OCI-LY1 (cell line): ENCODE measurements around the gene TRPV6.

Source experiments
- H2AFZ ChIP-seq: fragments of 200-600 bp; sonication (generic), shearing (Covaris generic); 2 replicates; pipeline ENCODE4 v1.6.0; 2014; ENCODE audit warnings: antibody characterized with exemption, mild to moderate bottlenecking, low read length
- H3F3A ChIP-seq: fragments of 200-600 bp; sonication (generic), shearing (Covaris generic); 2 replicates; pipeline ENCODE4 v1.6.0; 2014; ENCODE audit warnings: mild to moderate bottlenecking, antibody characterized with exemption, low read length, moderate library complexity; ENCODE audit not compliant: insufficient read depth
- H3K27ac ChIP-seq: fragments of 200-600 bp; sonication (generic); 2 replicates; pipeline ENCODE4 v1.5.1; 2014; ENCODE audit warnings: low read length, mixed run types, mild to moderate bottlenecking, low read depth; ENCODE audit not compliant: poor library complexity, severe bottlenecking
- H3K27me3 ChIP-seq: fragments of 200-600 bp; sonication (generic); 2 replicates; pipeline ENCODE4 v1.6.0; 2014; ENCODE audit warnings: antibody characterized with exemption, mild to moderate bottlenecking, low read length, moderate library complexity; ENCODE audit not compliant: insufficient read depth
- H3K36me3 ChIP-seq: fragments of 200-600 bp; sonication (generic); 2 replicates; pipeline ENCODE4 v1.6.1; 2014; ENCODE audit warnings: mild to moderate bottlenecking, antibody characterized with exemption, low read length, moderate library complexity, mixed read lengths; ENCODE audit not compliant: insufficient read depth
- H3K4me1 ChIP-seq: fragments of 200-600 bp; sonication (generic); 2 replicates; pipeline ENCODE4 v1.5.1; 2014; ENCODE audit warnings: mild to moderate bottlenecking, low read length, moderate library complexity; ENCODE audit not compliant: insufficient read depth, severe bottlenecking
- H3K4me2 ChIP-seq: fragments of 200-600 bp; sonication (generic), shearing (Covaris generic); 2 replicates; pipeline ENCODE4 v1.6.1; 2014; ENCODE audit warnings: low read length
- H3K4me3 ChIP-seq: fragments of 200-600 bp; sonication (generic); 2 replicates; pipeline ENCODE4 v1.5.1; 2014; ENCODE audit warnings: low read length, low read depth, mild to moderate bottlenecking, mixed read lengths; ENCODE audit not compliant: poor library complexity, severe bottlenecking
- H3K79me2 ChIP-seq: fragments of 200-600 bp; shearing (Covaris generic); 2 replicates; pipeline ENCODE4 v1.6.1; 2016; ENCODE audit warnings: mixed run types, low read length, mixed read lengths; ENCODE audit not compliant: insufficient read depth
- H3K9ac ChIP-seq: fragments of 200-600 bp; sonication (generic), shearing (Covaris generic); 2 replicates; pipeline ENCODE4 v1.6.1; 2014; ENCODE audit warnings: mild to moderate bottlenecking, low read length, mixed read lengths
- H3K9me2 ChIP-seq: fragments of 200-600 bp; sonication (generic), shearing (Covaris generic); 2 replicates; pipeline ENCODE4 v1.6.1; 2014; ENCODE audit warnings: low read depth, mild to moderate bottlenecking, low read length, mixed read lengths
- H3K9me3 ChIP-seq: fragments of 200-600 bp; shearing (Covaris generic); 2 replicates; pipeline ENCODE4 v1.6.1; 2014; ENCODE audit warnings: low read length, mixed read lengths
- H4K20me1 ChIP-seq: fragments of 200-600 bp; sonication (generic), shearing (Covaris generic); 2 replicates; pipeline ENCODE4 v1.6.0; 2016; ENCODE audit warnings: mild to moderate bottlenecking, low read length; ENCODE audit not compliant: insufficient read depth
- EZH2 ChIP-seq: fragments of 200-600 bp; sonication (generic), shearing (Covaris generic); IDR thresholded peaks from 2 replicates; pipeline ENCODE4 v1.8.0; 2017; ENCODE audit warnings: borderline replicate concordance, mixed run types, mild to moderate bottlenecking, antibody characterized with exemption, low read length, moderate library complexity, mixed read lengths
- TF ChIP-seq, protein P1 (sequence below): fragments of 200-600 bp; sonication (generic), shearing (Covaris generic); IDR thresholded peaks from 2 replicates; pipeline ENCODE4 v1.5.1; 2017; ENCODE audit warnings: mild to moderate bottlenecking, antibody characterized with exemption, low read length, moderate library complexity, mixed read lengths

The TRPV6 gene

DNA sequence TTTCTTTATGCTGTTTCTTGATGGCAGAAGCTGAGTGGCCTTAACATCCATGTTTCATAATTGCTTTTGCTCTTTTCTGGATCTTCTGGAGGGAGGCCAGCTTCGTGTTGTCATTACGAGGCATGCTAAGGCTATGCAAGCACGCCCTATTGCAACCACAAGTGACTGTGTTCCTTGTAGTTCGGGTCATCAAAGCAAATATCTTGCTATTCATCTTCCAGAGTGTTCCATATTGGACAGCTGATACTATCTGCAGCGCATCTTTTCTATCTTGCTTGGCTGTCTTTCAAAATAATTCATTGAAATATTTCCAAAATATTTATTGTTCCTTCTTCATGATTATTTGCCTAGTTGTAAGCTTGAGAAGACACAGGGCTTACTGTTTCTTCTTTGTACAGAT lies 25.7 kb downstream of the TRPV6 start:
- Histone ChIP-seq H3K9me3 (no peaks in the 10 kb centered on the region), H3K4me1 (peaks cover 3% of the 10 kb centered on the region), H2AFZ (no peak overlapping the region), H3K9ac (no peak overlapping the region), H3K27ac (no peak overlapping the region), H3K9me2 (no peaks in the 10 kb centered on the region), H3K4me3 (no peak overlapping the region), H3K4me2 (no peak overlapping the region), H3F3A (no peaks in the 10 kb centered on the region), H4K20me1 (no peaks in the 10 kb centered on the region), H3K79me2 (no peaks in the 10 kb centered on the region), H3K27me3 (peaks cover 5% of the 10 kb centered on the region; the same call in 1 of the 2 replicates), H3K36me3 (no peaks in the 10 kb centered on the region)
- TF ChIP-seq, protein P1, sequence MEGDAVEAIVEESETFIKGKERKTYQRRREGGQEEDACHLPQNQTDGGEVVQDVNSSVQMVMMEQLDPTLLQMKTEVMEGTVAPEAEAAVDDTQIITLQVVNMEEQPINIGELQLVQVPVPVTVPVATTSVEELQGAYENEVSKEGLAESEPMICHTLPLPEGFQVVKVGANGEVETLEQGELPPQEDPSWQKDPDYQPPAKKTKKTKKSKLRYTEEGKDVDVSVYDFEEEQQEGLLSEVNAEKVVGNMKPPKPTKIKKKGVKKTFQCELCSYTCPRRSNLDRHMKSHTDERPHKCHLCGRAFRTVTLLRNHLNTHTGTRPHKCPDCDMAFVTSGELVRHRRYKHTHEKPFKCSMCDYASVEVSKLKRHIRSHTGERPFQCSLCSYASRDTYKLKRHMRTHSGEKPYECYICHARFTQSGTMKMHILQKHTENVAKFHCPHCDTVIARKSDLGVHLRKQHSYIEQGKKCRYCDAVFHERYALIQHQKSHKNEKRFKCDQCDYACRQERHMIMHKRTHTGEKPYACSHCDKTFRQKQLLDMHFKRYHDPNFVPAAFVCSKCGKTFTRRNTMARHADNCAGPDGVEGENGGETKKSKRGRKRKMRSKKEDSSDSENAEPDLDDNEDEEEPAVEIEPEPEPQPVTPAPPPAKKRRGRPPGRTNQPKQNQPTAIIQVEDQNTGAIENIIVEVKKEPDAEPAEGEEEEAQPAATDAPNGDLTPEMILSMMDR, result no peak

DNA sequence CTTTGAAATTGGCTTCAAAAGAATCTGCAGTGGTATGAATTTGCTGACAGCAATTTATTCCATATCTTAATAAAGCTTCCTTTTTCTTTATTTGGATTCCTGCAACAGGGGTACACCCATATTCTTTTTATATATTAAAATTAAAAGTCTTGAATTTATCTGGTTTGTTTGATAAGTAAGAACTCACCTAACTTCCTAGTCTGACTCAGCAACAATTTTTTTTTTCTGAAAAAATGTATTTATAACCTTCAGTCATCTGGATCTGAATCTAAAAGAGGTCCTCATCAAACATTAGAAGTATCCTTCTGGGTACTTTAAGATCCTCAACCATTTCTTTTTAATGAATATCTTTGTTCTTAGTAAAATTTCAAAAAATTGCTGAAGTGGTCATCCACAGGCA lies 26.1 kb downstream of the TRPV6 start:
- Histone ChIP-seq H3K36me3 (no peaks in the 10 kb centered on the region), H4K20me1 (no peaks in the 10 kb centered on the region), H3K4me3 (no peak overlapping the region), H3K4me2 (no peak overlapping the region), H3K9me2 (no peaks in the 10 kb centered on the region), H3K27me3 (peaks cover 5% of the 10 kb centered on the region; the same call in 1 of the 2 replicates), H3K4me1 (peaks cover 3% of the 10 kb centered on the region), H3K9me3 (no peaks in the 10 kb centered on the region), H3K9ac (no peak overlapping the region), H3F3A (no peaks in the 10 kb centered on the region), H3K79me2 (no peaks in the 10 kb centered on the region), H2AFZ (no peak overlapping the region), H3K27ac (no peak overlapping the region)
- TF ChIP-seq, protein P1, result no peak
- TF ChIP-seq EZH2, result no peak

DNA sequence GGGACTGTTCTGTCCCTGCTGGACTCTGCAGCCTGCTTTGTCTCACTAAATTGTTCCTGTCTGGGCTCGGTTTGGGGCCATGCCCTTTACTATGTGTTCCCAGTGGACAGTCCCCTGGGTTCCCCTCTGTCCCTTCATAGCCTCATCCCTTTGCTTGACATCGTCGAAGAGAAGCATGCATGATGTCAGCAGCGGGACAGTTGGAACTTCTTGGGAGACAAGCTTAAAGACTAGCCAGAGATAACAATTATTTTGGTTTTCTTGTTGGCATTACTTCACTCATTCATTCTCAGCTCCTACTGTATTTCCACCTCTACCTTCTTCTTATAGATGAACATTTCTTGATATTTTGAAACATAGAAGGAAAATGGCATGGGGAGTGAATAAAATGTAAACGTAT lies 27.9 kb downstream of the TRPV6 start:
- H3K4me1 ChIP-seq, result peaks cover 7% of the 10 kb centered on the region
- no peak overlapping the region for H3K4me2 ChIP-seq
- no peak overlapping the region for H3K4me3 ChIP-seq
- no peaks in the 10 kb centered on the region for H3K36me3 ChIP-seq
- TF ChIP-seq EZH2, result no peak
- TF ChIP-seq, protein P1, result no peak
- no peaks in the 10 kb centered on the region; the same call in 1 of the 2 replicates for H3K27me3 ChIP-seq
- no peak overlapping the region for H3K9ac ChIP-seq
- H2AFZ ChIP-seq, result no peak overlapping the region
- H3K79me2 ChIP-seq, result no peaks in the 10 kb centered on the region
- no peak overlapping the region for H3K27ac ChIP-seq
- H3K9me3 ChIP-seq, result no peaks in the 10 kb centered on the region
- no peaks in the 10 kb centered on the region for H4K20me1 ChIP-seq
- H3F3A ChIP-seq, result no peaks in the 10 kb centered on the region
- H3K9me2 ChIP-seq, result no peaks in the 10 kb centered on the region
